WTC11 (cell line): Measurements from ENCODE around the gene VASN. TPM values are rescaled to one million over a fixed set of nuclear protein-coding genes. Genes with fewer than 3 reads are reported as not detected.

Experiments used
- CBFB ChIP-seq: sonication (generic); formaldehyde crosslinking; IDR thresholded peaks from 2 replicates; pipeline ENCODE4 v1.8.1; 2022; ENCODE audit warnings: mild to moderate bottlenecking, low read depth, missing genetic modification reagents
- CTCF ChIP-seq: fragments of 200-600 bp; IDR thresholded peaks from 2 replicates; pipeline ENCODE4 v1.8.0; 2022; ENCODE audit warnings: antibody characterized with exemption
- ELF4 ChIP-seq: sonication (generic); formaldehyde crosslinking; IDR thresholded peaks from 2 replicates; pipeline ENCODE4 v1.8.1; 2022; ENCODE audit warnings: low read depth, mild to moderate bottlenecking, moderate library complexity, missing genetic modification reagents
- ETV6 ChIP-seq: sonication (generic); formaldehyde crosslinking; IDR thresholded peaks from 2 replicates; pipeline ENCODE4 v1.8.1; 2022; ENCODE audit warnings: mild to moderate bottlenecking, missing genetic modification reagents
- FOXP4 ChIP-seq: sonication (generic); formaldehyde crosslinking; IDR thresholded peaks from 2 replicates; pipeline ENCODE4 v1.8.0; 2022; ENCODE audit warnings: mild to moderate bottlenecking, missing genetic modification reagents
- GABPB1 ChIP-seq: sonication (generic); formaldehyde crosslinking; IDR thresholded peaks from 2 replicates; pipeline ENCODE4 v1.8.1; 2023; ENCODE audit warnings: mild to moderate bottlenecking, missing genetic modification reagents
- GTF2I ChIP-seq: fragments of 250-450 bp; sonication (Bioruptor Pico); conservative IDR thresholded peaks from 2 replicates; pipeline ENCODE4 v1.4.0; 2021; ENCODE audit warnings: mild to moderate bottlenecking
- HMGA2 ChIP-seq: fragments of 250-450 bp; sonication (Bioruptor Pico); IDR thresholded peaks from 2 replicates; pipeline ENCODE4 v1.4.0; 2021; ENCODE audit warnings: mild to moderate bottlenecking, moderate library complexity
- IRF2 ChIP-seq: sonication (generic); formaldehyde crosslinking; IDR thresholded peaks from 2 replicates; pipeline ENCODE4 v1.8.0; 2022; ENCODE audit warnings: low read depth, missing genetic modification reagents, borderline replicate concordance
- KAT7 ChIP-seq: sonication (generic); formaldehyde crosslinking; IDR thresholded peaks from 2 replicates; pipeline ENCODE4 v1.8.1; 2023; ENCODE audit warnings: missing genetic modification reagents, mild to moderate bottlenecking, borderline replicate concordance
- NFATC4 ChIP-seq: fragments of 250-450 bp; sonication (Bioruptor Pico); IDR thresholded peaks from 2 replicates; pipeline ENCODE4 v1.9.0; 2021; ENCODE audit warnings: mild to moderate bottlenecking
- RELA ChIP-seq: sonication (generic); formaldehyde crosslinking; IDR thresholded peaks from 2 replicates; pipeline ENCODE4 v1.8.1; 2022; ENCODE audit warnings: missing genetic modification reagents, mild to moderate bottlenecking, borderline replicate concordance
- SMAD4 ChIP-seq: sonication (generic); formaldehyde crosslinking; IDR thresholded peaks from 2 replicates; pipeline ENCODE4 v1.8.0; 2022; ENCODE audit warnings: mild to moderate bottlenecking, missing genetic modification reagents
- SOX15 ChIP-seq: fragments of 250-450 bp; sonication (Bioruptor Pico); IDR thresholded peaks from 2 replicates; pipeline ENCODE4 v1.9.0; 2021; ENCODE audit warnings: mild to moderate bottlenecking
- STAT6 ChIP-seq: sonication (generic); formaldehyde crosslinking; conservative IDR thresholded peaks from 2 replicates; pipeline ENCODE4 v1.8.1; 2023; ENCODE audit warnings: mild to moderate bottlenecking, low read depth, missing genetic modification reagents, moderate library complexity
- TEAD4 ChIP-seq: sonication (generic); formaldehyde crosslinking; IDR thresholded peaks from 2 replicates; pipeline ENCODE4 v1.8.0; 2022; ENCODE audit warnings: mild to moderate bottlenecking, missing genetic modification reagents
- TP53 ChIP-seq: sonication (generic); formaldehyde crosslinking; IDR thresholded peaks from 2 replicates; pipeline ENCODE4 v1.8.1; 2023; ENCODE audit warnings: mild to moderate bottlenecking, missing genetic modification reagents
- ZNF219 ChIP-seq: sonication (generic); formaldehyde crosslinking; IDR thresholded peaks from 2 replicates; pipeline ENCODE4 v1.8.0; 2023; ENCODE audit warnings: missing genetic modification reagents, mild to moderate bottlenecking, borderline replicate concordance
- ZNF317 ChIP-seq: sonication (generic); formaldehyde crosslinking; IDR thresholded peaks from 2 replicates; pipeline ENCODE4 v1.8.1; 2023; ENCODE audit warnings: low read depth, mild to moderate bottlenecking, moderate library complexity, missing genetic modification reagents, borderline replicate concordance
- ZNF396 ChIP-seq: fragments of 250-450 bp; sonication (Bioruptor Pico); IDR thresholded peaks from 2 replicates; pipeline ENCODE4 v1.8.0; 2021; ENCODE audit warnings: mild to moderate bottlenecking, moderate library complexity, borderline replicate concordance
- ZNF671 ChIP-seq: fragments of 250-450 bp; sonication (Bioruptor Pico); IDR thresholded peaks from 2 replicates; pipeline ENCODE4 v1.8.0; 2021; ENCODE audit warnings: mild to moderate bottlenecking
- total RNA-seq: library from RNA; stranded (reverse); gene quantifications from 3 replicates; pipeline ENCODE4 v1.2.3, GENCODE V29; 2021
- TF ChIP-seq, protein P1 (sequence below): fragments of 250-450 bp; sonication (Bioruptor Pico); IDR thresholded peaks from 2 replicates; pipeline ENCODE4 v1.8.0; 2021; ENCODE audit warnings: mild to moderate bottlenecking
- TF ChIP-seq, protein P2 (sequence below): sonication (generic); formaldehyde crosslinking; IDR thresholded peaks from 2 replicates; pipeline ENCODE4 v1.8.0; 2023; ENCODE audit warnings: missing genetic modification reagents
- TF ChIP-seq, protein P3 (sequence below): fragments of 250-450 bp; sonication (Bioruptor Pico); IDR thresholded peaks from 2 replicates; pipeline ENCODE4 v1.9.0; 2021; ENCODE audit warnings: mild to moderate bottlenecking
- TF ChIP-seq, protein P4 (sequence below): fragments of 250-450 bp; sonication (Bioruptor Pico); IDR thresholded peaks from 2 replicates; pipeline ENCODE4 v1.9.0; 2021; ENCODE audit warnings: mild to moderate bottlenecking

Gene VASN
- total RNA-seq, 1 experiment from 2014 or later = 8.0 TPM

GRCh38 chr16:4392382-4393239 is 21.0 kb downstream of the VASN start (continued):
- TF ChIP-seq SMAD4 (no peak; the same call in 1 of the 2 replicates), ZNF317 (no peak), KAT7 (no peak), GABPB1 (CRISPR knock-in tag) (no peak), HMGA2 (CRISPR knock-in tag) (no peak), RELA (CRISPR knock-in tag) (no peak), TP53 (CRISPR knock-in tag) (0 out of 2 replicates have a peak, but pooled peaks have one; percentile 65), ZNF219 (CRISPR knock-in tag) (0 out of 2 replicates have a peak, but pooled peaks have one; percentile 49), IRF2 (CRISPR knock-in tag) (no peak), SOX15 (CRISPR knock-in tag) (no peak), ETV6 (CRISPR knock-in tag) (peak; percentile 69; the same call in 1 of the 2 replicates), ZNF671 (CRISPR knock-in tag) (no peak), TEAD4 (CRISPR knock-in tag) (peak; percentile 93), FOXP4 (CRISPR knock-in tag) (peak; percentile 38; the same call in 1 of the 2 replicates), CBFB (CRISPR knock-in tag) (no peak), CTCF (no peak), NFATC4 (CRISPR knock-in tag) (no peak), STAT6 (no peak), GTF2I (CRISPR knock-in tag) (no peak), ELF4 (CRISPR knock-in tag) (no peak), ZNF396 (no peak)
- TF ChIP-seq, protein P1, sequence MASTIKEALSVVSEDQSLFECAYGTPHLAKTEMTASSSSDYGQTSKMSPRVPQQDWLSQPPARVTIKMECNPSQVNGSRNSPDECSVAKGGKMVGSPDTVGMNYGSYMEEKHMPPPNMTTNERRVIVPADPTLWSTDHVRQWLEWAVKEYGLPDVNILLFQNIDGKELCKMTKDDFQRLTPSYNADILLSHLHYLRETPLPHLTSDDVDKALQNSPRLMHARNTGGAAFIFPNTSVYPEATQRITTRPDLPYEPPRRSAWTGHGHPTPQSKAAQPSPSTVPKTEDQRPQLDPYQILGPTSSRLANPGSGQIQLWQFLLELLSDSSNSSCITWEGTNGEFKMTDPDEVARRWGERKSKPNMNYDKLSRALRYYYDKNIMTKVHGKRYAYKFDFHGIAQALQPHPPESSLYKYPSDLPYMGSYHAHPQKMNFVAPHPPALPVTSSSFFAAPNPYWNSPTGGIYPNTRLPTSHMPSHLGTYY (CRISPR knock-in tag) = no peak
- TF ChIP-seq, protein P2, sequence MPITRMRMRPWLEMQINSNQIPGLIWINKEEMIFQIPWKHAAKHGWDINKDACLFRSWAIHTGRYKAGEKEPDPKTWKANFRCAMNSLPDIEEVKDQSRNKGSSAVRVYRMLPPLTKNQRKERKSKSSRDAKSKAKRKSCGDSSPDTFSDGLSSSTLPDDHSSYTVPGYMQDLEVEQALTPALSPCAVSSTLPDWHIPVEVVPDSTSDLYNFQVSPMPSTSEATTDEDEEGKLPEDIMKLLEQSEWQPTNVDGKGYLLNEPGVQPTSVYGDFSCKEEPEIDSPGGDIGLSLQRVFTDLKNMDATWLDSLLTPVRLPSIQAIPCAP (CRISPR knock-in tag) = no peak
- TF ChIP-seq, protein P3, sequence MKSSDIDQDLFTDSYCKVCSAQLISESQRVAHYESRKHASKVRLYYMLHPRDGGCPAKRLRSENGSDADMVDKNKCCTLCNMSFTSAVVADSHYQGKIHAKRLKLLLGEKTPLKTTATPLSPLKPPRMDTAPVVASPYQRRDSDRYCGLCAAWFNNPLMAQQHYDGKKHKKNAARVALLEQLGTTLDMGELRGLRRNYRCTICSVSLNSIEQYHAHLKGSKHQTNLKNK (CRISPR knock-in tag) = no peak
- TF ChIP-seq, protein P4, sequence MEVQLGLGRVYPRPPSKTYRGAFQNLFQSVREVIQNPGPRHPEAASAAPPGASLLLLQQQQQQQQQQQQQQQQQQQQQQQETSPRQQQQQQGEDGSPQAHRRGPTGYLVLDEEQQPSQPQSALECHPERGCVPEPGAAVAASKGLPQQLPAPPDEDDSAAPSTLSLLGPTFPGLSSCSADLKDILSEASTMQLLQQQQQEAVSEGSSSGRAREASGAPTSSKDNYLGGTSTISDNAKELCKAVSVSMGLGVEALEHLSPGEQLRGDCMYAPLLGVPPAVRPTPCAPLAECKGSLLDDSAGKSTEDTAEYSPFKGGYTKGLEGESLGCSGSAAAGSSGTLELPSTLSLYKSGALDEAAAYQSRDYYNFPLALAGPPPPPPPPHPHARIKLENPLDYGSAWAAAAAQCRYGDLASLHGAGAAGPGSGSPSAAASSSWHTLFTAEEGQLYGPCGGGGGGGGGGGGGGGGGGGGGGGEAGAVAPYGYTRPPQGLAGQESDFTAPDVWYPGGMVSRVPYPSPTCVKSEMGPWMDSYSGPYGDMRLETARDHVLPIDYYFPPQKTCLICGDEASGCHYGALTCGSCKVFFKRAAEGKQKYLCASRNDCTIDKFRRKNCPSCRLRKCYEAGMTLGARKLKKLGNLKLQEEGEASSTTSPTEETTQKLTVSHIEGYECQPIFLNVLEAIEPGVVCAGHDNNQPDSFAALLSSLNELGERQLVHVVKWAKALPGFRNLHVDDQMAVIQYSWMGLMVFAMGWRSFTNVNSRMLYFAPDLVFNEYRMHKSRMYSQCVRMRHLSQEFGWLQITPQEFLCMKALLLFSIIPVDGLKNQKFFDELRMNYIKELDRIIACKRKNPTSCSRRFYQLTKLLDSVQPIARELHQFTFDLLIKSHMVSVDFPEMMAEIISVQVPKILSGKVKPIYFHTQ (CRISPR knock-in tag) = no peak
